A673 (cell line): ENCODE results near the gene AFAP1. TPM values are rescaled to one million over a fixed set of nuclear protein-coding genes. Genes with fewer than 3 reads are reported as not detected.

Experiments
- BruUV-seq: library from RNA; stranded (reverse); fragments of 400-500 nt; replicated peaks from 2 replicates; lab custom pipeline; 2021; lab: Mats Ljungman, UMichigan
- CTCF ChIA-PET: fragments of 300-600 bp; sonication (Branson Sonifier 250); formaldehyde crosslinking; loops from one replicate; lab custom pipeline; 2022; ENCODE audit warnings: antibody characterized with exemption; lab: Charles Lee
- POLR2A ChIA-PET: fragments of 300-600 bp; sonication (Branson Sonifier 250); formaldehyde crosslinking; loops from one replicate; lab custom pipeline; 2022; ENCODE audit warnings: antibody characterized with exemption; ENCODE audit not compliant: low non-redundant PET; lab: Charles Lee
- DNase-seq: peaks from one replicate; pipeline ENCODE4 v3.0.0-alpha.2; 2015; ENCODE audit warnings: low spot score
- H3K27ac ChIP-seq: fragments of 200-600 bp; sonication (generic); 2 replicates; pipeline ENCODE4 v1.5.1; 2016; ENCODE audit warnings: mixed run types, low read depth, mild to moderate bottlenecking, mixed read lengths, antibody characterized with exemption, low read length; ENCODE audit not compliant: poor library complexity, severe bottlenecking
- H3K27me3 ChIP-seq: fragments of 200-600 bp; sonication (generic); replicated peaks from 2 replicates; pipeline ENCODE4 v1.6.1; 2017; ENCODE audit warnings: mixed run types, low read depth, mild to moderate bottlenecking, mixed read lengths, antibody characterized with exemption, low read length; ENCODE audit not compliant: insufficient read depth, poor library complexity
- H3K36me3 ChIP-seq: fragments of 200-600 bp; sonication (generic); 2 replicates; pipeline ENCODE4 v1.6.1; 2016; ENCODE audit warnings: mixed run types, mild to moderate bottlenecking, mixed read lengths, antibody characterized with exemption, low read length; ENCODE audit not compliant: insufficient read depth, poor library complexity, severe bottlenecking
- H3K4me1 ChIP-seq: fragments of 200-600 bp; sonication (generic); 2 replicates; pipeline ENCODE4 v1.6.1; 2017; ENCODE audit warnings: mixed run types, mild to moderate bottlenecking, mixed read lengths, antibody characterized with exemption, low read length; ENCODE audit not compliant: insufficient read depth, poor library complexity, severe bottlenecking
- H3K4me3 ChIP-seq: fragments of 200-600 bp; sonication (generic); 2 replicates; pipeline ENCODE4 v1.5.1; 2016; ENCODE audit warnings: low read depth, mixed run types, mild to moderate bottlenecking, mixed read lengths, low read length; ENCODE audit not compliant: poor library complexity, severe bottlenecking
- H3K9me3 ChIP-seq: fragments of 200-600 bp; sonication (generic); 2 replicates; pipeline ENCODE4 v1.6.1; 2016; ENCODE audit warnings: mixed run types, low read depth, mild to moderate bottlenecking, mixed read lengths, antibody characterized with exemption, low read length; ENCODE audit not compliant: poor library complexity, severe bottlenecking
- EZH2 ChIP-seq: fragments of 200-600 bp; sonication (generic); IDR thresholded peaks from 2 replicates; pipeline ENCODE4 v1.6.1; 2017; ENCODE audit warnings: borderline replicate concordance, low read depth, mild to moderate bottlenecking, mixed read lengths, antibody characterized with exemption, low read length; ENCODE audit not compliant: poor library complexity, severe bottlenecking
- intact Hi-C: fragments of 100-400 bp; cut with micrococcal nuclease; formaldehyde crosslinking; loops from one replicate; pipeline ENCODE4 v1.10.0; 2022; ENCODE audit not compliant: unreplicated experiment
- total RNA-seq: library from RNA; stranded (reverse); gene quantifications from 2 replicates; pipeline ENCODE4 v1.2.3, GENCODE V29; 2021
- TF ChIP-seq, protein P1 (sequence below): fragments of 300-800, 200-600 bp; sonication (generic); conservative IDR thresholded peaks from 2 replicates; pipeline ENCODE4 v1.5.1; 2017; ENCODE audit warnings: low read depth, mild to moderate bottlenecking, antibody characterized with exemption, low read length, moderate library complexity, mixed read lengths

AFAP1 gene
- total RNA-seq, 1 experiment from 2014 or later = 42.6 TPM

DNA sequence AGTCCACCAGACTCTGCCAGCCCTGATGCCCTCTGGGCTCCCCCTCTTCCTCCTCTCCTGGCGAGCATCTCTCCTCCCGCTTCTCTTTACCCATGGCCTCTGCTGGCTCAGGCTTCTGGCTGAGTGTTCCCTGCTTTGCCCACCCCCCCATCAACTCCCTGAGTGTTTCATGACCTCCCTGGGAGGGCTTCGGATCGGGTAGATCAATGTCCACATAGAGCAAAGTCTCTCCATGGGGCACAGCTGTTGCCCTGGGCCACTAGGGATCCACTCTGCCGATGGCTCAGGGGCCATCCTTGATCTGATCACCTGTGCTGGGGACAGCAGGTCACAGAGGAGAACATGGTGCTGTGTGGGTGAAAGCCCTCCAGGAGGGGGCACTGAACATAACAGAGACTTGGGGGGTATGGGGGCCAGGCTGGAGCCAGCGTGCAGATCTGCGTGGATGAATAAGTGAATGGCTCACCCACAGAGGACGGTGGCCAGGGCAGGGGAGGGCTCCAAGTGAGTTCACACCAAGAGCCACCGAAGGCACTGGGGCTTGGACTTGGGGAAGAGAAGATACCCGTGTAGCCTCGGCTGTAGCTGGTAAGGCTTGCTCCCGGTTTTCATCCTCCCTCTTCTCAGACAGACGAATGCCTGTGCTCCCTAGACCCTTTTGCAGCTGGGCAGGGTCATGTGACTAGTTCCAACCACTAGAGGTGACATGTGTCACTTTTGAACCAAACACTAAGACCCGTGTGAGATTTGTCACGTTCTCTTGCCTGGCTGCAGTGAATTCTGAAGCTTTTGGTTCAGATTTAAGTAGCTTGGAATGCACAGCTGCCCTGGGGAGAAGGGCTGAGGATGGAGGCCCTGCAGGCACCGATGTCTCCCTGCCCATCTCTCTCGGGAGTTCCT, 23.2 kb upstream of the AFAP1 start:
- Histone ChIP-seq H3K4me1 (peaks cover 72% of the 10 kb centered on the region), H3K36me3 (no peaks in the 10 kb centered on the region), H3K9me3 (no peaks in the 10 kb centered on the region), H3K27me3 (no peaks in the 10 kb centered on the region), H3K27ac (peak overlapping the region; percentile 33), H3K4me3 (no peak overlapping the region)
- ChIA-PET POLR2A (no interaction called here), CTCF (no interaction called here)
- DNase-seq = no peak
- intact Hi-C loops = no loop called here
- no TSS peak for BruUV-seq
- TF ChIP-seq, protein P1, sequence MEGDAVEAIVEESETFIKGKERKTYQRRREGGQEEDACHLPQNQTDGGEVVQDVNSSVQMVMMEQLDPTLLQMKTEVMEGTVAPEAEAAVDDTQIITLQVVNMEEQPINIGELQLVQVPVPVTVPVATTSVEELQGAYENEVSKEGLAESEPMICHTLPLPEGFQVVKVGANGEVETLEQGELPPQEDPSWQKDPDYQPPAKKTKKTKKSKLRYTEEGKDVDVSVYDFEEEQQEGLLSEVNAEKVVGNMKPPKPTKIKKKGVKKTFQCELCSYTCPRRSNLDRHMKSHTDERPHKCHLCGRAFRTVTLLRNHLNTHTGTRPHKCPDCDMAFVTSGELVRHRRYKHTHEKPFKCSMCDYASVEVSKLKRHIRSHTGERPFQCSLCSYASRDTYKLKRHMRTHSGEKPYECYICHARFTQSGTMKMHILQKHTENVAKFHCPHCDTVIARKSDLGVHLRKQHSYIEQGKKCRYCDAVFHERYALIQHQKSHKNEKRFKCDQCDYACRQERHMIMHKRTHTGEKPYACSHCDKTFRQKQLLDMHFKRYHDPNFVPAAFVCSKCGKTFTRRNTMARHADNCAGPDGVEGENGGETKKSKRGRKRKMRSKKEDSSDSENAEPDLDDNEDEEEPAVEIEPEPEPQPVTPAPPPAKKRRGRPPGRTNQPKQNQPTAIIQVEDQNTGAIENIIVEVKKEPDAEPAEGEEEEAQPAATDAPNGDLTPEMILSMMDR = no peak
- no peak for TF ChIP-seq EZH2

DNA sequence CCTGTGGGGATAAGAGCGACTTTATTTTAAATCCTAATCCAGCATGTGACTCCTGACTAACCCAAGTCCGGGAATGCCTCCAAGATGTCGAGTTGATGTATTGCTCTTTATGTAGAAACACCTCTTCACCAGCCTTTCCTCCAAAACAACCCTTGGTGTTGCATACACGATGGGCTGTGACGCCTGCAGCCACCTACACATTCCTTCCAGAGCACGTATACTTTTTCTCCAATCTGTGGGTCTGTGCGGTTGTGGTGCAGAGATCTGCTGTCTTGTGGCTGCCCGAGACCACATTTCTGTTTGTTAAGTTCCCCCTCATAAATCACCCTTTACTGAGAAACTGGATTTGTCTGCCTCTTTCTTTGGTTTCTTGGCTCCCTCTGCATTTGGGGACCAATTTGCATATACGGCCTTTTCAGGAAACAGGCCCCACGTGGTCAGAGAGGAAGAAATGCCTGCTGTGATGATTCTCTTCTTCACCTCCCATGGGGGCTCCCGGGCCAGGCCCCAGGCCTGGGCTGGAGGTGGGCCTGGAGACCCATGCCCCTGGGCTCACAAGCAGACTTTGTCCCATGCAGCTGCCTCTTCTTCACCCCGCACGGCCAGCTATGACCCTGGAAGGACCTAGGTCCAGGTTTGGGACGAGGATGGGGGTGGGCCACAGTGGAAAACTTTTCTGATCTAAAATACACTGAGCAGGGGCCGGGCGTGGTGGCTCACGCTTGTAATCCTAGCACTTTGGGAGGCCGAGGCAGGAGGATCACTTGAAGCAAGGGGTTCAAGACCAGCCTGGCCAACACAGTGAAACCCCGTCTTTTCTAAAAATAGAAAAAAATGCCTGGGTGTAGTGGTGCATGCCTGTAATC, 21.4 kb upstream of the AFAP1 start:
- CTCF ChIA-PET = no interaction called here
- POLR2A ChIA-PET = no interaction called here
- Histone ChIP-seq H3K36me3 (no peaks in the 10 kb centered on the region), H3K27me3 (no peaks in the 10 kb centered on the region), H3K4me1 (peaks cover 79% of the 10 kb centered on the region), H3K27ac (peak overlapping the region; percentile 91), H3K9me3 (no peaks in the 10 kb centered on the region), H3K4me3 (no peak overlapping the region)
- BruUV-seq = no TSS peak
- DNase-seq = peak; percentile 92
- no peak for TF ChIP-seq EZH2
- TF ChIP-seq, protein P1 = no peak
- intact Hi-C loops = loop anchor here (2.0 kb wide), 1 partner anchor 22 kb away; the partner anchor contains the start of gene AFAP1

- no peak for DNase-seq
- no TSS peak for BruUV-seq
- intact Hi-C loops = loop anchor here (2.0 kb wide), 1 partner anchor 21 kb away; the partner anchor contains the start of gene AFAP1
- H3K27ac ChIP-seq = peak overlapping the region; percentile 91
- no peaks in the 10 kb centered on the region for H3K36me3 ChIP-seq
- no peak for TF ChIP-seq EZH2
- TF ChIP-seq, protein P1 = no peak
- H3K4me3 ChIP-seq = no peak overlapping the region
- H3K9me3 ChIP-seq = no peaks in the 10 kb centered on the region
- no peaks in the 10 kb centered on the region for H3K27me3 ChIP-seq
- ChIA-PET POLR2A (no interaction called here), CTCF (interaction anchor here (1.0 kb wide), 1 partner anchor 116 kb away, joined by 3 read pairs; no protein-coding TSS in a partner anchor)
- peaks cover 73% of the 10 kb centered on the region for H3K4me1 ChIP-seq
Measured at GRCh38 chr4:7960017-7960789, 20.5 kb upstream of the AFAP1 start.
